ENCODE measurements around the gene TRIO.

Gene TRIO

GRCh38 chr5:14382640-14383039 is 239.5 kb downstream of the TRIO start:
- H4K20me1 ChIP-seq (ENCODE audit: insufficient read depth, low read length), result no peaks in the 10 kb centered on the region
- H3K27me3 ChIP-seq (replicated peaks; ENCODE audit: insufficient read depth, low read length), result no peaks in the 10 kb centered on the region
- no peak overlapping the region for H3K4me2 ChIP-seq (ENCODE audit: low read depth, low read length)
- no peak for DNase-seq
- H3K36me3 ChIP-seq (replicated peaks; ENCODE audit: insufficient read depth, low read length), result peaks cover 8% of the 10 kb centered on the region; the same call in 1 of the 2 replicates
- no peaks in the 10 kb centered on the region for H3K9me3 ChIP-seq (replicated peaks; ENCODE audit: insufficient read depth, low read length)
- H3K79me2 ChIP-seq (ENCODE audit: low read length), result no peaks in the 10 kb centered on the region
- H3K9me2 ChIP-seq (replicated peaks; ENCODE audit: insufficient read depth, low read length), result no peaks in the 10 kb centered on the region
- no peak overlapping the region for H3K27ac ChIP-seq (ENCODE audit: low read length)
- H3K4me3 ChIP-seq (ENCODE audit: low read length), result no peak overlapping the region
- H3K4me1 ChIP-seq (ENCODE audit: low read length), result no peaks in the 10 kb centered on the region
- no peak overlapping the region for H3K9ac ChIP-seq (ENCODE audit: low read length)
- TF ChIP-seq EZH2 (optimal IDR thresholded peaks at IDR 0.05; ENCODE audit: low read depth, low read length) (no peak), EZH2phosphoT487 (IDR thresholded peaks at IDR 0.05; ENCODE audit: low read length) (no peak)
- TF ChIP-seq, protein P1, sequence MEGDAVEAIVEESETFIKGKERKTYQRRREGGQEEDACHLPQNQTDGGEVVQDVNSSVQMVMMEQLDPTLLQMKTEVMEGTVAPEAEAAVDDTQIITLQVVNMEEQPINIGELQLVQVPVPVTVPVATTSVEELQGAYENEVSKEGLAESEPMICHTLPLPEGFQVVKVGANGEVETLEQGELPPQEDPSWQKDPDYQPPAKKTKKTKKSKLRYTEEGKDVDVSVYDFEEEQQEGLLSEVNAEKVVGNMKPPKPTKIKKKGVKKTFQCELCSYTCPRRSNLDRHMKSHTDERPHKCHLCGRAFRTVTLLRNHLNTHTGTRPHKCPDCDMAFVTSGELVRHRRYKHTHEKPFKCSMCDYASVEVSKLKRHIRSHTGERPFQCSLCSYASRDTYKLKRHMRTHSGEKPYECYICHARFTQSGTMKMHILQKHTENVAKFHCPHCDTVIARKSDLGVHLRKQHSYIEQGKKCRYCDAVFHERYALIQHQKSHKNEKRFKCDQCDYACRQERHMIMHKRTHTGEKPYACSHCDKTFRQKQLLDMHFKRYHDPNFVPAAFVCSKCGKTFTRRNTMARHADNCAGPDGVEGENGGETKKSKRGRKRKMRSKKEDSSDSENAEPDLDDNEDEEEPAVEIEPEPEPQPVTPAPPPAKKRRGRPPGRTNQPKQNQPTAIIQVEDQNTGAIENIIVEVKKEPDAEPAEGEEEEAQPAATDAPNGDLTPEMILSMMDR (IDR thresholded peaks at IDR 0.05; ENCODE audit: low read length), result no peak
- H3F3A ChIP-seq (ENCODE audit: insufficient read depth, low read length), result no peaks in the 10 kb centered on the region
- no peak overlapping the region for H2AFZ ChIP-seq (ENCODE audit: low read length)

- no peaks in the 10 kb centered on the region for H3K79me2 ChIP-seq (ENCODE audit: low read length)
- DNase-seq, result no peak
- no peak overlapping the region for H3K9ac ChIP-seq (ENCODE audit: low read length)
- H3K4me1 ChIP-seq (ENCODE audit: low read length), result no peaks in the 10 kb centered on the region
- no peaks in the 10 kb centered on the region for H3K9me2 ChIP-seq (replicated peaks; ENCODE audit: insufficient read depth, low read length)
- H4K20me1 ChIP-seq (ENCODE audit: insufficient read depth, low read length), result no peaks in the 10 kb centered on the region
- H3K9me3 ChIP-seq (replicated peaks; ENCODE audit: insufficient read depth, low read length), result no peaks in the 10 kb centered on the region
- H3K4me3 ChIP-seq (ENCODE audit: low read length), result no peak overlapping the region
- no peaks in the 10 kb centered on the region for H3K27me3 ChIP-seq (replicated peaks; ENCODE audit: insufficient read depth, low read length)
- no peaks in the 10 kb centered on the region for H3F3A ChIP-seq (ENCODE audit: insufficient read depth, low read length)
- no peak overlapping the region for H3K27ac ChIP-seq (ENCODE audit: low read length)
- H3K36me3 ChIP-seq (replicated peaks; ENCODE audit: insufficient read depth, low read length), result peaks cover 5% of the 10 kb centered on the region; the same call in 1 of the 2 replicates
- TF ChIP-seq EZH2phosphoT487 (IDR thresholded peaks at IDR 0.05; ENCODE audit: low read length), result no peak
- TF ChIP-seq, protein P1 (IDR thresholded peaks at IDR 0.05; ENCODE audit: low read length), result no peak
- TF ChIP-seq EZH2 (optimal IDR thresholded peaks at IDR 0.05; ENCODE audit: low read depth, low read length), result no peak
- no peak overlapping the region for H3K4me2 ChIP-seq (ENCODE audit: low read depth, low read length)
- no peak overlapping the region for H2AFZ ChIP-seq (ENCODE audit: low read length)
Measured at GRCh38 chr5:14383923-14384322, 240.8 kb downstream of the TRIO start.

- Histone ChIP-seq H3K4me1 (ENCODE audit: low read length) (no peaks in the 10 kb centered on the region), H3K27me3 (replicated peaks; ENCODE audit: insufficient read depth, low read length) (no peaks in the 10 kb centered on the region), H3K9me2 (replicated peaks; ENCODE audit: insufficient read depth, low read length) (no peaks in the 10 kb centered on the region), H3F3A (ENCODE audit: insufficient read depth, low read length) (no peaks in the 10 kb centered on the region), H3K4me2 (ENCODE audit: low read depth, low read length) (no peak overlapping the region), H3K27ac (ENCODE audit: low read length) (no peak overlapping the region), H2AFZ (ENCODE audit: low read length) (no peak overlapping the region), H3K36me3 (replicated peaks; ENCODE audit: insufficient read depth, low read length) (no peaks in the 10 kb centered on the region; the same call in 1 of the 2 replicates), H3K79me2 (ENCODE audit: low read length) (no peaks in the 10 kb centered on the region), H3K9ac (ENCODE audit: low read length) (no peak overlapping the region), H3K9me3 (replicated peaks; ENCODE audit: insufficient read depth, low read length) (no peaks in the 10 kb centered on the region), H4K20me1 (ENCODE audit: insufficient read depth, low read length) (no peaks in the 10 kb centered on the region), H3K4me3 (ENCODE audit: low read length) (no peak overlapping the region)
- no peak for DNase-seq
- no peak for TF ChIP-seq EZH2phosphoT487 (IDR thresholded peaks at IDR 0.05; ENCODE audit: low read length)
- TF ChIP-seq, protein P1 (IDR thresholded peaks at IDR 0.05; ENCODE audit: low read length), result no peak
- no peak for TF ChIP-seq EZH2 (optimal IDR thresholded peaks at IDR 0.05; ENCODE audit: low read depth, low read length)
Measured at GRCh38 chr5:14385019-14385418, 241.9 kb downstream of the TRIO start.
